OCI-LY7 (cell line): ENCODE data around the gene FRAT2. TPM values are rescaled to one million over a fixed set of nuclear protein-coding genes. Genes with fewer than 3 reads are reported as not detected.

Experiments used
- BruUV-seq: library from RNA; stranded (reverse); fragments of 400-500 nt; replicated peaks from 2 replicates; lab custom pipeline; 2021; lab: Mats Ljungman, UMichigan
- CTCF ChIA-PET: fragments of 300-600 bp; sonication (Branson Sonifier 250); formaldehyde crosslinking; loops from one replicate; lab custom pipeline; 2022; ENCODE audit warnings: antibody characterized with exemption; ENCODE audit not compliant: unreplicated experiment; lab: Charles Lee
- POLR2A ChIA-PET: fragments of 300-600 bp; sonication (Branson Sonifier 250); formaldehyde crosslinking; loops from one replicate; lab custom pipeline; 2022; ENCODE audit warnings: antibody characterized with exemption; lab: Charles Lee
- DNase-seq: peaks from one replicate; pipeline ENCODE4 v3.0.0-alpha.2; 2015; ENCODE audit warnings: low spot score
- H2AFZ ChIP-seq: fragments of 200-600 bp; sonication (generic), shearing (Covaris generic); 2 replicates; pipeline ENCODE4 v1.6.1; 2014; ENCODE audit warnings: mild to moderate bottlenecking, antibody characterized with exemption, low read length, moderate library complexity
- H3K27ac ChIP-seq: fragments of 200-600 bp; sonication (generic); 2 replicates; pipeline ENCODE4 v1.5.1; 2014; ENCODE audit warnings: mixed run types, low read depth, mild to moderate bottlenecking, moderate library complexity, low read length, inconsistent platforms; ENCODE audit not compliant: poor library complexity, severe bottlenecking
- H3K36me3 ChIP-seq: fragments of 200-600 bp; sonication (generic); 2 replicates; pipeline ENCODE4 v1.6.1; 2014; ENCODE audit warnings: mild to moderate bottlenecking, antibody characterized with exemption, low read length, moderate library complexity, mixed read lengths; ENCODE audit not compliant: insufficient read depth
- H3K4me1 ChIP-seq: fragments of 200-600 bp; sonication (generic); 2 replicates; pipeline ENCODE4 v1.5.1; 2014; ENCODE audit warnings: mild to moderate bottlenecking, low read length; ENCODE audit not compliant: insufficient read depth, poor library complexity, severe bottlenecking
- H3K4me2 ChIP-seq: fragments of 200-600 bp; sonication (generic); 2 replicates; pipeline ENCODE4 v1.6.1; 2014; ENCODE audit warnings: mild to moderate bottlenecking, low read length
- H3K4me3 ChIP-seq: fragments of 200-600 bp; sonication (generic); 2 replicates; pipeline ENCODE4 v1.5.1; 2014; ENCODE audit warnings: mild to moderate bottlenecking, low read depth, low read length; ENCODE audit not compliant: poor library complexity, severe bottlenecking
- H3K79me2 ChIP-seq: fragments of 200-600 bp; sonication (generic); 2 replicates; pipeline ENCODE4 v1.6.1; 2016; ENCODE audit warnings: low read depth, mild to moderate bottlenecking, low read length, moderate library complexity, mixed read lengths; ENCODE audit not compliant: insufficient read depth
- H3K9me2 ChIP-seq: fragments of 200-600 bp; sonication (generic); 2 replicates; pipeline ENCODE4 v1.6.1; 2016; ENCODE audit warnings: mild to moderate bottlenecking, low read length, mixed read lengths; ENCODE audit not compliant: insufficient read depth
- H3K9me3 ChIP-seq: fragments of 200-600 bp; sonication (generic); 2 replicates; pipeline ENCODE4 v1.6.1; 2014; ENCODE audit warnings: mild to moderate bottlenecking, mixed run types, low read length, mixed read lengths
- H4K20me1 ChIP-seq: fragments of 200-600 bp; sonication (generic); 2 replicates; pipeline ENCODE4 v1.6.1; 2014; ENCODE audit warnings: mild to moderate bottlenecking, antibody characterized with exemption, low read length, moderate library complexity, mixed read lengths; ENCODE audit not compliant: insufficient read depth
- CTCF ChIP-seq: fragments of 200-600 bp; sonication (generic); conservative IDR thresholded peaks from 2 replicates; pipeline ENCODE4 v1.5.1; 2014; ENCODE audit warnings: mild to moderate bottlenecking, antibody characterized with exemption, low read length, moderate library complexity, mixed read lengths
- EZH2phosphoT487 ChIP-seq: fragments of 200-600 bp; sonication (generic); IDR thresholded peaks from 2 replicates; pipeline ENCODE4 v1.6.1; 2018; ENCODE audit warnings: low read depth, borderline replicate concordance, mild to moderate bottlenecking, mixed run types, antibody characterized with exemption, low read length, moderate library complexity, mixed read lengths
- intact Hi-C: fragments of 100-400 bp; cut with micrococcal nuclease; formaldehyde crosslinking; loops from one replicate; pipeline ENCODE4 v1.10.0; 2022; ENCODE audit not compliant: unreplicated experiment
- total RNA-seq, 2 experiments: library from RNA; depleted of rRNA in 1 of 2; stranded (reverse); fragments of >200 nt in 1 of 2; shearing (Covaris generic) in 1 of 2; gene quantifications; 2 replicates each; pipeline ENCODE4 v1.2.3, GENCODE V29; 2014 to 2022

Gene FRAT2
- total RNA-seq, 2 experiments from 2014 or later, result 9.3 to 18.4 TPM

- H2AFZ ChIP-seq, result no peak overlapping the region
- intact Hi-C loops, result loop anchor here (2.0 to 5.0 kb wide), 2 partner anchors 54 to 70 kb away; partner anchors contain the start of gene RRP12
Measured at GRCh38 chr10:97332591-97333350, 1.8 kb downstream of the FRAT2 start.

DNA sequence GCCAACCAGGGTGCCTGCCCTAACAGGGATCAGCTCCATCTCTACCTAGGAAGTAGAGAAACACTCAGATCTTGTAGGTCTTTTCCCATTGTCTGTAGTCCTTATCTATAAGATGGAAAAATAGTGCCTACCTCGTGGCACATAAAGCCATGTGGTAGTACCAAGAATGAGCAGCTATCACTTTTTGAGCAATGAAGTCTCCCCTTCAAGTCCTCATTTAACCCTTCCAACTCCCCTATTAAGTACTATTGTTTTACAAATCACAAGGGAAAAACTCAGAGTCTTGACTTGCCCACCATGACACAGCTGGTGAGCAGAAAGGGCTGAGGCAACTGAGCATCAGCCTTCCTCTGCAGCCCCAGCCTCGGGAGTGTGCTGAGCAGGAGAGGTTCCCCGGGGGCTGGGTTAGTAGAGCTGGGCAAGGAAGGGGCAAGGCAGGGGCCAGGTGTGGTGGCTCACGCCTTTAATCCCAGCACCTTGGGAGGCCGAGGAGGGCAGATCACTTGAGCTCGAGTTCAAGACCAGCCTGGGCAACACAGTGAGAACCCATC lies 3.3 kb downstream of the FRAT2 start:
- Histone ChIP-seq H3K9me2 (no peaks in the 10 kb centered on the region), H3K79me2 (no peaks in the 10 kb centered on the region; the same call in 1 of the 2 replicates), H4K20me1 (no peaks in the 10 kb centered on the region), H3K36me3 (peaks cover 6% of the 10 kb centered on the region; the same call in 1 of the 2 replicates), H3K27ac (no peak overlapping the region), H3K4me1 (peaks cover 35% of the 10 kb centered on the region), H3K4me3 (no peak overlapping the region), H3K4me2 (peak overlapping the region; percentile 78; the same call in 1 of the 2 replicates), H3K9me3 (no peaks in the 10 kb centered on the region), H2AFZ (no peak overlapping the region)
- POLR2A ChIA-PET, result interaction anchor here (0.8 to 4.2 kb wide), 4 partner anchors 12 to 69 kb away, joined by 3 to 21 read pairs (median 3); partner anchors contain the start of gene FRAT1
- no peak for DNase-seq
- intact Hi-C loops, result loop anchor here (5.0 kb wide), 1 partner anchor 71 kb away; the partner anchor contains the start of gene RRP12
- BruUV-seq, result no TSS peak
- no peak for TF ChIP-seq CTCF
- TF ChIP-seq EZH2phosphoT487, result no peak
- CTCF ChIA-PET, result no interaction called here

More at GRCh38 chr10:97332591-97333350, 1.8 kb downstream of the FRAT2 start:
- TF ChIP-seq EZH2phosphoT487 (no peak), CTCF (no peak)
- Histone ChIP-seq H3K9me2 (no peaks in the 10 kb centered on the region), H3K79me2 (no peaks in the 10 kb centered on the region; the same call in 1 of the 2 replicates), H3K9me3 (no peaks in the 10 kb centered on the region), H3K4me2 (peak overlapping the region; percentile 78), H3K27ac (no peak overlapping the region), H3K4me1 (peaks cover 48% of the 10 kb centered on the region), H3K36me3 (peaks cover 6% of the 10 kb centered on the region; the same call in 1 of the 2 replicates), H3K4me3 (peak overlapping the region; percentile 76), H4K20me1 (no peaks in the 10 kb centered on the region)
- ChIA-PET POLR2A (interaction anchor here (0.5 to 1.5 kb wide), 7 partner anchors 9 to 146 kb away, joined by 3 to 6 read pairs (median 3); partner anchors contain the start of genes FRAT1 and RRP12), CTCF (interaction anchor here (0.8 to 0.9 kb wide), 3 partner anchors 11 to 55 kb away, joined by 3 read pairs; no protein-coding TSS in a partner anchor)
- DNase-seq, result no peak
- TSS peak; percentile 74 for BruUV-seq
